Activated CD8-positive, alpha-beta memory T cell treated with anti-CD3 and anti-CD28 coated beads, Interleukin-2, amount 50 U/mL, for 1 hour (primary cell): ENCODE results near the gene COBL.

ENCODE experiments used
- DNase-seq: peaks from one replicate; pipeline ENCODE4 v3.0.0-alpha.2; 2020; ENCODE audit errors: extremely low read depth

The COBL gene

DNA sequence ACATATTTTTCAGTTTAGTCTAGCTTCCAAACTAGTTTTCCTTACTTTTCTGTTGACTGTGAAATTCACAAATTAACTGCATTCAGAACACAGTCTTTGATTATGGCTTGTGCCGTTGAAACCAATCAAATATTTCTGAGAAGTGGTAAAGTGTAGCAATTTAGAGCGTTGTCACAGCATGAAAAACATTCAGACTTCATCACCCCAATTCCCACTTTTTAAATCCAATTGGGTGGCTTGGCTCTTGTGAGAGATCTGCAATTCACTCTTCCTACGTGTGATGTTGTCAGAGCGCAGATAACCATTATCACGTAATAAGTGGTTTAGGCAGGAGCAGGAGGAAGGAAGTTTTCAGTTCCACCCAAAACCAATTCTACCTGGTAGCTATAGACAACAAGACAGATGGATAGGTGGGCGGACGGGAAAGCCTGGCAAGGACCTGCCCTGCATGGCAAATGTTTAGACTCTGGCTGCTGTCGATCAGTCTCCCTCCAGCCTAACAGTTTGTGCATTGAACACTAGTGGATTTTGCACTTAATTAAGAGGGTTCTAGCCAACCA, 8.9 kb downstream of the COBL start:
- no peak for DNase-seq

DNA sequence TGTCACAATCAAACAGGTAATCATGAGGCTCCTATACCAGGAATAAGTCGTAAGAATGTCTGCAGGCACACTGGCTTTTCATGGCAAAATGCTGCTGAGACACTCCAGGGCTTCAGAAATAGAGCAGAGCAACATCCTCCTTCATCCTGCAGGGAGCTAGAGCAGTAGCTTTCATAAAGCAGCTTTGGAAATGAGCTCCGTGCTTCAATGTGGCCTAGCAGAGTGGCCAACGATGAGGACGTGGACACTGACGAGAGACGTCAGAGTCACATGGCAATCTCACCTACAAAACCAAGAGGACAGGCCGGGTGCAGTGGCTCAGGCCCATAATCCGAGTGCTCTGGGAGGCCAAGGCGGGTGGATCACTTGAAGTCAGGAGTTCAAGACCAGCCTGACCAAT, 9.8 kb downstream of the COBL start:
- DNase-seq: no peak

DNA sequence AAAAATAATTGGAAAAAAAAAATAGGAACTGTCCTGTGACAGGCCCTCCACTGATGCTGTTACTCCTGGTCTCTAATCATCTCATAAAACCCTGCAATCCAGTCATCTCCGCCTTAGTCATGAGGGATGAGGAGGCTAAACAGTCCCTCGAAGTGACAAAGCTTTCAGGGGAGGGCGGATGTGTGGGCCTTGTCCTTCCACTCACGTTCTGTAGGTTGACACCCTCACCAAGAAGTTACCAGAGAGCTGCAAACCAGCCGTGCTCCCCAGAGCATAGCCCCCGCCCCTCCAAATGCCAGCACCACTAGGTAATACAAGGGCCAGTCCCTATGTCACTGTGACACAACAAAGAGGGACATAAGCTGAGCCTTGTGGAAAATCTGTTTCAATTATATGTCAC, 11.9 kb downstream of the COBL start:
- no peak for DNase-seq

DNA sequence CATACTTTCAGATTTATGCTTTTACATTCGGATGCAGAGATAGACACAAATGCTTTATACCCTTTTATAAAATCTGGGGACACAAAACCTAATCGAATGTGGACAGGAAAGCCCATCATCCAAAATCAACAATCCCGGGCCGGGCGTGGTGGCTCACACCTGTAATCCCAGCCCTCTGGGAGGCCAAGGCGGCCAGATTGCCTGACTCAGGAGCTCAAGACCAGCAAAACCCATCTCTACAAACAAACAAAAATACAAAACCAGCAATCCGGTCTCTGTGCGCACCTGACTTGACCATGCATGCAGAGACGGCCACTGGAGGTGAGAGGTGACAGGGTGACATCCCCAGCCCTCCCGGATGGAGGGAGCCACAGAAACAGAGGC, 13.5 kb downstream of the COBL start:
- DNase-seq: no peak

DNA sequence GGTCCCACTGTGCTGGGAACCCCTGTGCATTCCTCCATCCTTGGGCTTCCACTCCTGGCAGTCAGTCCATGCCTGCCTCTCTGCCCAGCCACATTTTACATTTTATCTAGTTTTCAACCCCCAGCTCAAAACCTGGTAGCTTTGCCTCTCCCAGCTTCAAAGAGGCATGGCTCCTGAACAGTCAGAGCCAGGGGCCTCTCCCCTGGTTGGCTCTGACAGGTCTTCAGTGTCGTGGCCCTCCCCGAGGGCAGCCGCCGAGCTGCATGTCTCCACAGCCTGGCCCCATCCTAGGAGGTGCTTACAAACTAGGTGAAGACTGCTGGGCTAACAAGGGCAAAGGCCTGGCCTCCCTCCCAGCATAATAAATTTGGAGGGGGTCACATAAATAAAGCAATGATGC, 14.8 kb downstream of the COBL start:
- DNase-seq: no peak

DNA sequence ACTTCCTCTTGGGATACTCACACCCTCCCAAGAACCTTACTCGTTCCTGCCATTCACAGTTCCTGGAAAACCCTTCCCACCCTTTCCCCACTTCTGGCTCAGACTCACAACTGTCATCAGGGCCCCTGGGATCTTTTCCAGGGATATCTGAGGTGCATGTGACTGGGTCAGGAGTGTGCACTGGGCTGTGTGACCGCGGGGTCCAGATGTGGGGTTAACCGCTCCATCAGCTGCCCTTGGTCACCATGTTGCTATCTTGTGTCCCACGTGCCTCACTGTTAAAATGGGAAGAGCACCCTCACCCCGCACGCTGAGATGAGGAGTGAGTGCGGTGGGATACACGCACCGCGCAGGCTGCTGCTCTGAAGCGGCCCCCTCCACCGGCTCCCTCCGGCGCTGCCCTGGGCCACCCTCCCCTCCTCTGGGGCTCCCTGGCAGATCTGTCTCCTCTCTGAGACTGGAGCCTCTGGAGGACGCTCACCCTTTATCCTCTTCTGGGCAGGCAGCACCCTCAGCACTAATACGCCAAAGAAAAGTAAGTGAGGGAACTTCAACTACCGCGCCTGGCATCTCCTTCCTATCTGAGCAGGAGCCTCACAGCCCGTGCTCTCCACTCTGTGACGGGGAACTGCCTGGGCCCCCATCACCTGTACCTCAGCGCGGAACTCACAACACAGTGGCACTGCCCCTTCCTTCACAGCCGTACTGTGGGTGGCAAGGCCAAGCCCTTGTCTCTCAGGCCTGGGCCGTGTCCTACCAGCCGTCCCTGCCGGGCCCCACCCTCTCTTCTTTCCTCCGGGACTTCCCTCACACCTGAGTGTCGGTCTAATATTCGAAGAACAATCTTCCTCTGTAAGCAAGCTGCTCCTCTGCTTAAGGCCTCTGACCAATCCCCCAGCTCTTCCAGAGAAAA, 15.6 kb downstream of the COBL start:
- no peak for DNase-seq

DNA sequence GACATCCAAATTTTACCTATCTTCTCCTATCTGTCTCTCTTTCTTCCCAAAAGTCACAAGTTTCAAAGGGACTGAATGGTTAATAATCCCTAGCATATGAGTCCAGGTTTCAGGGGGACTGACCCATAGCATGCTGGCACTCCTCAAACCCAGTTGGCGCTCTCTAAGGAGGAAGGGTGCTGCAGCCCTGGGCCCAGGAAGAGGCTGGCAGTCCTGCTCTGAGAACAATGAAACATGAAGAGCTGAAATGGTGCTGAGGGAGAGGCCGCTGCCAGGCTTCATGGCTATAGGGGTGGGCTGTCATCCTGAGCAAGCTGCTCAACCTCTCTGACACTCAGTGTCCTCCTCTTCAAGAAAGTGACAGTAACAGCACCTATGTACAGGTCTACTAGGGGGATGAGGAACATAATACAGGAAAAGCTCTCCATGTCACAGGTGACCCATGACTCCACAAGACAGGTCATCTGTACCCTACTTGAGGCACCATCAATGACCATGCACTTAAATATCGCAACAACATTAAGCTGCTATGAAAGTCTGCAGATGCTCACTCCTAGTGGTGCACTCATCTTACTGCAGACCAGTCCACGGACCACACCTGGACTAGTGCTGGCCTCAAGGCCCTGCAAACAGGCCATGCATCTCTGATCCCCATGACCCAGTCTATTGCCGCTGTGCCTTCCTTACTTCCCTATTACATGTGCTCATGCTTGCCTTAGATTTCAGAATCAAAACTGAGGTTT, 17.0 kb downstream of the COBL start:
- no peak for DNase-seq

DNA sequence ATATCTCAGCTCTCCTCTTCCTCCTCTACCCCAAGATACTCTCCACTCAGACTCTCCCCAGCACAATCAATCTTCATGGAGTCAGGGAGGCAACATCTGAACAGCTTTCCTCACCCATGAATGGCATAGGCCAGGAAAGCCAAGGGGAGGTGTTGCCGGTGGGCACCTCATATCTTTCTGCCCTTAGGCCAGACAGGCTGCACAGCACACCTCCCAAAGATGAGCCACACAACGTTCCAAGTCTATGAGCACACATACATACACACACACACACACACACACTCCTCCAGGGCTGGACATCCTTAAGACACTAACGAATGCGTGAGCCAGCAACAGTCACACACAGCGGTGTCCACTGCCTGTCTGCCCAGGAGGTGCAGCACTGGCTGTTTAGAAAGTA, 17.7 kb downstream of the COBL start:
- no peak for DNase-seq

DNA sequence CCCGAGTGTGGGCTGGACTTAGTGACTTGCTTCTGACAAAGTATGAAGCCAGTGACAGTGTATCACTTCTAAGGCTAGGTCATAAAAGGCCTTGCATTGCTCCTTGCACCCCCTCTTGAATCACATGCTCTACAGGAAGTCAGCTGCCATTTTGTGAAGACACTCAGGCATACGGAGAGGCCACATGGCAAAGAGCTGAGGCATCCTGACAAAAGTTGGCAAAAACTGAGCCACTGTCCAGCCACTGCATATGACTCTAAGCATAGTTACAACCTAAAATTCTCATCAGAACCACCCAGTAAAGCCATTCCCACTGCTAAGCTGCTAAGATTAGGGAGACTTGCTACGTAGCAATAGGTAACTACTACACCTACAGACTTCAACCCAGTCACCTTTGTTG, 18.6 kb downstream of the COBL start:
- no peak for DNase-seq

DNA sequence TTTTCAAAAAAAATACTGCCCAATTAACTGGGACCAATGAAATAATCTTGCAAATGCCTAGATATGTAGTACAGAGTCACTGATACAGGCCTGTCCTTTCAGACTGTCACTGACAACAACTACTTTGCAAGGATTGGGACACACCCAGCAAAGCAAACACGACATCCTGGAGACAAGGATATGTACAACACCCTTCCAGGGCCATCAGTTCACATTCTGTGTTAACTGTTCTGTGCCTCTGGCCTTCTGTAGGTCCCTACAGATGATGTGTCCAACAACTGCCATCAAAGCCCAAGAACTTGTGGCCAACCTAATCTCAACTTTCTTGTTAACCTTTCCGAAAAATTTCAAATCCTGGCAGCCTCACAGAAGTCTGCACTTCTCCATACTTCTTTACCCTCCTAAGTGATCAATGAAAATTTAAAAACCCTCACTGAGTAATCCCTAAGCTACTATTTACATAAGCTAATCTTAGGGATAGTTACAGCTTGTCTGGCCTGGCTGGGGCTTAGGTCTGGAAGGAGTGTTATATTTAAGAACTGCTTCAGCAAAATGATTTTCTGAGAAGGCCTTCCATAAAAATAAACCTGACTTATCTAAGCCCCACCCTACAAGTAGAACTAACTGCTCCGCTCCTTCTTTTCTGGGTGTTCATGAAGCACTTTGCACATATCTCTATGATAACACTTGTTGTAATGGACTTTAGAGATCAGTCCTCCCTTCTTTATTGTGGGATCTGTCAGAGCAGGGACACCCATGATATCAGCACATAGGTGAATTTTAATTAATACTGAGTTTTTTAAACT, 21.0 kb downstream of the COBL start:
- DNase-seq: no peak

DNA sequence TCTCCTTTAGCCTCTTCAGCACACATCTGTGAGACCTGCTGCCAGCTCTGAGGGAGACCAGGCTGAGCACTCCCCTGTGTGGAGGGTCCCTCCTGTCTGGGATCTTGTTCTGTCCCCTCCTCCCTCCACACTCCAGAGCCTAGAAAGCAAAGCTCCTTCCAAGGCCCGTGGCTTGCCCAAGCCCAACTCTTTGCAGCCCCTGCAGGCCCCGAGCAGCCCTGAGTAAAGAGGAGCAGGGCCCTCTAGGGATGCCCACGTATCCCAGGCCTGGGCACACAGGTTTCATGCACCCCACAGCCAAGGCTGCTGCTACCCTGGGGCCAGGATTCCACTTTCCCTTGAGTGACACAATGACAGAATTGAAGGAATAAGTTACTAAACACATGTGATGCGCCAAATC, 24.0 kb downstream of the COBL start:
- no peak for DNase-seq

DNA sequence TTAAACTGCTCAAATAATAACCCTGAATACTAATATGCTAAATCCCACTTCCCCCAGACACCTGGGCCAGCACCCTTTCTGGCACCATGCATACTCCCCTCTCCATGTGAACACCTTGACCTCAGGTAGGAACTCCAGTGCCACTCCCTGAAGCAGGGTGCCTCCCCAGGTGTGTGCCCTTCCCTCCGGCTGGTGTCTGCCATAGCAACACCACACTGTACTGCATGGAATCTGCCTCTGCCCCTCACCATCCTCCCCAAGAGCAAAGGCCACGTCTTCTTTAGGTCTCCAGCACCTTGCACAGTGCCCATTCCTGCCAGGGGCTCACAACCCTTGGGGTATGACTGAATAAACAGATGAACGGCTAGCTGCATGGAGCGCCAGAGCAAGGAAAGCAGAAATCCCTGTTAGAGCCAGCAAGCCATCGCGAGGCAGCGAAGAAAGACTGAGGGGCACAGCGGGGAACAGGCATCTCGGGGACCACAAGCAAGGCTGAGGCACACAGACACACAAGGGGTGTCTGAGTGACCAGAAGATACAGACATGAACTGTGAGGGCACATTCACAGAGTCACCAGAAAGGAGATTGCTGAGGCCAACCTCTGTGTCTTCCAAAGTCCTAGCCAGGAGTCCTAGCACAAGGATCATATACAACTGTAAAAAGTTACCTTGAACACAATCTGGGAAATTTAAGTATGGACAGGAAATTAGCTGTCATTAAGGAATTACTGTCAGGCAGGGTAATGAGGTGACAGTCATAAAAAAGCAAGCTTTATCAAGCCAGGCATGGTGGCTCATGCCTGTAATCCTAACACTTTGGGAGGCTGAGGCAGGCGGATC, 25.7 kb downstream of the COBL start:
- no peak for DNase-seq

DNA sequence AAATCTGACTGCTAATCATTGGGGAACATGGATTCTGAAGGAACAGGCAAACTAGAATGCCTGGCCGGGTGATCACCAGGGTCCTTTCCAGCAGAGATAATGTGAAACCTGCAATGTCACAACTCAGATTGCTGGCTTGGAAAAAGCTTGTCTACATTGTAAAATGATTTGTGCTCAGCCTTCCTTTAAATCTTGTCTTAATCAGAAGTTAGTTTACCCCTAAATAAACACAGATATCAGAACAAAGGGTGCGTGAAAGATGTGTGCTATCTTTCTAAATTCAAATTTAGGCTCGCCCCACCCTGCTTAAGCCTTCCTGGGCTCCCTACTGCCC, 26.3 kb downstream of the COBL start:
- no peak for DNase-seq

DNA sequence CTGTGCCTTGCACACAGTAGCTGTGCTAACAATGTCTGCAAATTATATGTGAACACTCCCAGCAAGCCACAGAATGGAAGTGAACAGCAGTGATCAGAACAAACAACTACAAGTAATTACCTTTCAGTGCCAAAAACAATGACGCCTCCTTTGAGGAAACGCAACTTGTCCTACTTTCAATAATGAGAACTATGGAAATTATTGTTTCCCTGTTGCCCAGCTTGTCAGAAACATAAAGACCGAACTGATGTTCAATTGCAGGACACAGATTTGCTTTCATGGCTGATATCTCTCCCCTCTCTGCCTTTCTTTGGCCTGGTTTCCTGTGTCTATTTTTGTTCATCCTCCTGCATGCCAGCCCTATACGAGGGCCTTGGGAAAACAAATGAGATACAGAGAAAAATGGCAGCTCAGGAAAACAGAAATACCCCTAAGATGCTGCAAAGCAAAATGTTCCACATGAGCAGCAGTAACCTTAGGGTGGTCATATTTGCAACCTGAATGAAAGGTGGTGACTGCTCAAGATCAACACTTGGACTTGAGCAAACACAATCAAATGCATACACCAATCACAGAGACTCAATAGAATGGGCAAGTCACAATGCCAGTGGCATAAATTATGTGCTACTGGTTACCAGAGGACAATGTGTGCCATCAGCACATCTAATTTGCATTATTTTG, 26.8 kb downstream of the COBL start:
- DNase-seq: no peak

DNA sequence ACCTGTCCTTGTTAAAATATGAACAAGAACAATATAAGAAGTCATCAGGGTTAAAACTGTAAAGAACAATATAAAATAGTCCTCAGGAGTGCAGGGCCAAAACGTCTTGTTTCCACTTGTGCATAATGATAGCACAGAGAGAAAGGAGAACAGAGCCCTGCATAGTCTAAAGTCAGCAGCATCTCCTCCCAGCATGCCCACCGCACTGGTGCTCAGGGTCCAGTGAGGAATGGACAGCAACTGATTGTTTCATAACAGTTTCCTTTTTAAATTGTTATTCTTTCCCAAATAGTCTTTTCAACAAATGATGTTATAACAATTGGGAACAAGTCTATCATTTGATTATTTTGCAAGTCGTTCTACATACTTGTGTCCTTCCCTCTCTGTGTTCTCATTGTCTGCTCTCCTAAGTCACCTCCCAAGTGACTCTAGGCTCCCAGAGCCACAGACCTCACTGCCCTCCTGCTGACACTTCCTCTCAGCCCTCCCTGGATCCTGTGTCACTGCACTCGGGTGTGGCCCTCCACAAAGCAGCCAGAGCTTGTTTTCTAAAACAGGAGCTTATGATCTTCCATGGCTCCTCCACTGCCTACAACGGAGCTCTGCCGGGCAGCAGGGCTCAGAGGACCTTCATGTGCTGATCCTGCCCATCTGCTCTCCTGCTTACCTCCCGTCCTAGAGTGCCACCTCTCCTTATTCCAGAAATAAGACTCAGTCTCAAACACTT, 27.6 kb downstream of the COBL start:
- DNase-seq: no peak

DNA sequence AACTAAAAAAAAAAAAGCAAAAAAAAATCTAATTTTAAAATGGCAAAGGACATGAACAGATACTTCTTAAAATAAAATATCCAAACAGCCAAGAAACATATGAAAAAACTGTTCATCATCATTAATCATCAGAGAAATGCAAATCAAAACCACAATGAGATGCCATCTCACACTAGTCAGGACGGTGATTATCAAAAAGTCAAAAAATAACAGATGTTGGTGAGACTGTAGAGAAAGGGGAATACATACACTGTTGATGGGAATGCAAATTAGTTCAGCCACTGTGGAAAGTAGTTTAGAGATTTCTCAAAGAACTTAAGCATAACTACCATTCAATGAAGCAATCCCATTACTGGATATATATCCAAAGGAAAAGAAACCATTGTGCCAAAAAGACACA, 30.2 kb downstream of the COBL start:
- no peak for DNase-seq

DNA sequence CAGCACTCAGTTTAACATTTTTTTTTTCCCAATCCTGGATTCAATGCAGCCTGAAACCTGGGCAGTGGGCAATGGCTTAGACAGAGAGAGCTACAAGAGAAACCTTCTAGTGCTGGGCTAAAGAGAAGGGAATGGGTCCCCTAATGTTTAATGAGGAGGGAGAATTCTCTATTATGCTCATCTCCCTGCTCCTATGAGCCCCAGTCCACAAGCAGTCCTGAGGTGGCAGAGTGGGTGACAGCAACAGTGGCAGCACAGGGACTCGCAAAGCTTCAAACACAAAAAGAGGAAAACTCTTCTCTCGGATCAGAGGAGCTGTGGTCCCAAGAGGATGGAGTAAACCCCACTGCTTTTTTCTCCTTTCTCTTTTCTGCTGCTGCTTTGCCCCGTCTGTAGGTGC, 36.5 kb downstream of the COBL start:
- DNase-seq: no peak

DNA sequence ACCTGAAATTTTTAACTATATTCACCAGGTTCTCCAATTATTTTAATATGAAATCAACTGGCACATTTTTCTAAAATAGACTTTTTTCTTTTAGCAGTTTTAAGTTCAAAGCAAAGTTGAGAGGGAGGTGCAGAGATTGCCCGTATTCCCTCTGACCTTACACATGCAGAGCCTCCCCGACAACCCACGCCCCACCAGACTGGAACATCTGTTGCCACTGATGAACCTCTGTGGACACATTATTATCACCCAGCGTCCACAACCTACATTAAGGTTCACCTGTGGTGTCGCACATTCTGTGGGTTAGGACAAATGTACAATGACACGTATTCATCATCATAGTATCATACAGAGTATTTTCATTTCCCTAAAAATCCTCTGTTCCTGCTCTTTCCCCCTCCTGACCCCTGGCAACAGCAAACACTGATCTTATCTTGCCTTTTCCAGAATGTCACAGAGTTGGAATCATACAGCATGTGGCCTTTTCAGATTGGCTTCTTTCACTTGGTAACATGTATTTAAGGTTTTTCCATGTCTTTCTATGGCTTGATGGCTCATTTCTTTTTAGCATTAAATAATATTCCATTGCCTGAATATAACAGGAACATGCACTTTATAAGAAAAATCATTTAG, 37.1 kb downstream of the COBL start:
- no peak for DNase-seq

DNA sequence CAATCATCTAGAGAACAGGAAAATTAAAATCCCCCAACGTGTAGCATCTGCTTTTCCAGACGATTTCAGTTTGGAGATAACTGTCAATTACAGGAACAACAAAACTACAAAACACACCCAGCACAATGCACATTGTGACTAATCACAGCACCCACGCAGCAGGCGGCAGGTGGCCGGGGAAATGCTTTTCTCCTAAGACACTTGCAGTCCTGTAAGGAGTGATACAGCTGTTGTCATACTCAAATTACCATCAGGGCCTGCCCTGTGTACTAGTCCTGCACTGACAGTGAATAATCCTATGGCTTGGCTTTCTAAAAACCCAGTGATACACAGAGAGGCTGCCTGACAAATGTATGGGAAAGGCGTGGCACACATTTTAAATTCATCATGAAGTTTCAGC, 37.8 kb downstream of the COBL start:
- DNase-seq: no peak

DNA sequence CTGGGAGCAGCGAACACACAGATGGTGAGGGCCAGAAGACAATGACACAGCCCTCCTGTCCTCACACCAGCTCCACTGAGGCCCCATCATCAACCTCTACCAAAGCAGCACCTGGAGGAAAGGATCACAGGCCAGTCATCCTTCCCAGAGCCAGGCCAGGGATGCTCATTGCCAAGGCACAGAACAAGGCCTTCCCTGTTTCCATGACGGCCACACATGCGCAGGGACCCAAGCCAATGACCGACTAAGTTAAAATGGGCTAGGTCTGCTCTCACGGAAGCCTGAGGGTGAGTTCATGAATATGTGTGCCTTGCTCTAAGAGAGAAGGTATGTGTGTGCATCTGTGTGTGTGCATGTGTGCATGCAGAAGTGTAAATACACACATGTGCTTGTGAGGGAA, 39.6 kb downstream of the COBL start:
- no peak for DNase-seq
